ENCODE results near the gene SURF2.
A peak's percentile ranks its signal among the peaks of the same experiment; 100 is the strongest.
"Not testable (repeated sequence)": the region's sequence is repeated elsewhere in the genome, so short reads cannot be mapped to it uniquely, and the experiment has no call there.

The SURF2 gene

DNA sequence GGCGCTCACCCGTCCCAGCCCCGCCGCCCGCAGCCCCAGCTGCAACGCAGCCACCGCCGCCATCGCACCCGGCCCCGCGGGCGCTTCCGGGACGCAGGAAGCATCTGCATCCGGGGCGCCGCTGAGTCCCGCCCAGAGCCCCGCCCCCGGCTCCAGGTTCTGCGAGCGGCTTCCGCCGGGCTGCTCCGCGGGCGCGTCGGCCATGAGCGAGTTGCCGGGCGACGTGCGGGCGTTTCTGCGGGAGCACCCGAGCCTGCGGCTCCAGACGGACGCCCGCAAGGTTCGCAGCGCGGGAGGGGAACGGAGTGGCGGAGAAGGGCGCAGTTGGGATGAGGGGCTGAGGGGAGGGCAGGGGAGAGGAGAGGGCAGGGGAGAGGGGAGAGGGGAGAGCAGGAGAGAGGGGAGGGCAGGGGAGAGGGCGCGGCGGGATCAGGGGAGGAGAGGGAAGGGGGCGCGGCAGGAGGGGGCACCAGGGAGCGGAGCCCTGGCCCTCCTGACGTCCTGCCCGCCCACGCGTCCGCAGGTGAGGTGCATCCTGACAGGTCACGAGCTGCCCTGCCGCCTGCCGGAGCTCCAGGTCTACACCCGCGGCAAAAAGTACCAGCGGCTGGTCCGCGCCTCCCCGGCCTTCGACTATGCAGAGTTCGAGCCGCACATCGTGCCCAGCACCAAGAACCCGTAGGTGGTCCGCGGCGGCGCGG is at the start of gene SURF2, which contains the start of gene SURF1:
TSS of gene SURF2 (plus strand) at position 160 of the 701 bp plus-strand sequence. CDS start at position 203, 43 bp downstream.
TSS of gene SURF1 (minus strand) at position 97 of the 701 bp plus-strand sequence. CDS start at position 63, 34 bp downstream.
- peak; percentile 92 to 96 for DNase-seq

DNA sequence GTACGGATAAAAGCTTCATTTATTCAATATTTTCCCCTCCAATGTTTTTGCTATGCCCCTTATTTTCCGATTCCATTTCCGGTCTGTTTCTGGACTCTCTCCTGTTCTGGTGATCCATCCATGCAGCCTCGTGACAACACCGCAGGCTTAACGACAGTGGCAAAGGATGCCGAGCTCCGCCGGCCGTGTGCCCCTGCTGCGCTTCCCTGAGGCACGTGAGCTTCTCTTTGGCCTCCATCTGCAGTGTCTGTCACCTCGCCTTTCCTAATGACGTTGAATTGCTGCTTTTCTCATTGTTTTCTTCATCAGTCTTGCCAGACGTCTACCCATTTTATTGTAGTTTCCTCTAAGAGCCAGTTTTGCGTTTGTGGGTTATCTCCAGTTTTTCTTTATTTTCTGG is 49.0 kb upstream of the SURF2 start:
- no peak for DNase-seq

DNA sequence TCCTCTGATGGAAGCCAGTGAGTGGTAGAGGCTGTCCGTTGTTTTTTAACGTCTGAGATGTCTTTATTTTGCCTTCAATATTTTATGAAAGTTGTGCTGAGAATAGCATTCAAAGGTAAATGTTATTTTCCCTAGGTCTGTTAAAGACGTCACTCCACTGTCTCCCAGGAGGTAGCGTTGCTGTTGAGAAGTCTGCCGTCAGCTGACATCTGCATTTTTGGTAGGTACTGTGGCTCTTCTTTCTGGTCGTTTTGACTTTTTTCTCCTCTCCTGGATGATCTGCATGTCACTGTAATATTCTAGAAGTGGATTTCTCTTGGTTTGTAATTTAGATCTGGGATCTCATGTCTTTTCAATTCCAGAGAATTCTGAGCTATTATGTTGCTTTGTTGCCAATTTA is 46.7 kb upstream of the SURF2 start:
- no peak for DNase-seq

DNA sequence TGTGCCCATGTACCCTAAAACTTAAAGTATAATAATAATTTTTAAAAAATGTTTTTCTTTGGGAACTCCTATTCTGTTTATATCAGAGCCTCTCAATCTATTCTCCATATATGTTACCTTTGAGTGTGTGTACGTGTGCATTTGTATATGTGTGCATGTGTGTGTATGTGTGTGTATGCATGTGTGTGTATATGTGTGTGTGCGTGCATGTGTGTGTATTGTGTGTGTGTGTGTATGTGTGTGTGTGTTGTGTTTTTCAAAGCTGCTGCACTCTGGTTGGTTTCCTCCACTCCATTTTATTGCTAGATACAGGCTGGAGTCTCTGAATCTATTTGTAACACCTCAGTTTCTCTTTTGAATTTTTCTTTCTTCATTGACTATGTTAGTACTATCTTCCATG is 40.4 kb upstream of the SURF2 start:
- DNase-seq = no peak

GRCh38 chr9:133317551-133317950 is 38.8 kb upstream of the SURF2 start:
- DNase-seq = not testable (repeated sequence)

GRCh38 chr9:133320421-133320881 is 35.9 kb upstream of the SURF2 start:
- DNase-seq = no peak

DNA sequence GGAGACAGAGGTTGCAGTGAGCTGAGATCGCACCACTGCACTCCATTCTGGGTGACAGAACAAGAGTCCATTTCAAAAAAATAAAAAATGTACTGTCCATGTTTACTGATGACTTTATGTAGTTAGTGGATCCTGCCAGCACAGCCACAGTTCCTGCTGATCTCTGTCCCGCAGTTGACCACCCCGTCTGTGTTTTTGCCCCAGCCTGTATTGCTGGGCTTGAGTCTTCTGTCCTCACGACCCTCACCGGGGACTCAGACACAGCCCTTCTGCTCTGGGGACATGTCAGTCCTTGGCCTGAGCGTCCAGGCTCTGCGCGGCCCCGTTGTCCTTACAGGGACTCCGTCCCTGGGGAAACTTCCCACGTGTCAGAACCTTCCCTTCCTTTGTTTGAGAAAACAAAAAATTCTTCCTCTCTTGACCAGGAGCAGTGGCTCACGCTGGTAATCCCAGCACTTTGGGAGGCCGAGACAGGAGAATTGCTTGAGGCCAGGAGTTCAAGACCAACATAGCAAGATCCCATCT is 34.9 kb upstream of the SURF2 start:
- DNase-seq = no peak

DNA sequence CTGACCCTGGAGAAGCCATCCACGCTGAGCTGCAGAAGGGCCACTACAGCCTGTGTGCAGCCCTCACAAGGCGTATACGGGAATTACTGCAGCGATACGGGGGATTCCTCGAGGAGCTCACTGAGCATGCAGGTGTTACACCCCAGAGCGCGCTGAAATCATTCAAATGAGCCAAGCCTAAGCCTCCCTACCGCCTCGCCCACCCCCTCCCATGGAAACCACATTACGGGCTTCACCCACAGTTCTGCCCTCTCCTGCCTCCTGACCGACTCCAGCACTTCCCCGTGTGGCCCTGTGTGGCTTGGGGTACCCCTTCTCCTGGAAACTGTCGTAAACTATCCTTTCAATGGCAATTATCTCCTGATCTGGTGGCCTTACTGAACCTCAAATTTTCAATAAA is 33.6 kb upstream of the SURF2 start:
- DNase-seq = no peak

DNA sequence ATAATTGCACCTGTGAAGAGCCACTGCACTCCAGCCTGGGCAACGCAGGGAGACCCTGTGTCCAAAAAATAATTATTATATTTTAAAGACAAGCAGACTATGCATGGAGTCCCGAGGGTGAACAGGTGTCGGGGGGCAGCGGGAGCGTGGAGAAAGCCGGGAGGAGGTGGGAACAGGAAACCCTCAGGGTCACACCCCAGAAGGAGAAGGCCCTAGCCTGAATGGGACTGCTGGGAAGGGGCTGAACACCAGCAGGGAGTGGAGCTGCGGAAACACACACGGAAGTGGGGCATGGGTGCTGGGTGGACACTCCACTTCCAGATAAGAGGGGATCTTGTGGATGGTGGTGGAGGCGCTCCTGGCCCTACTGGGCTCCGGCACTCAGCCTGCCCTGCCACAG is 33.1 kb upstream of the SURF2 start:
- no peak for DNase-seq

- no peak for DNase-seq
Observed at GRCh38 chr9:133323991-133324703, 32.2 kb upstream of the SURF2 start.

DNA sequence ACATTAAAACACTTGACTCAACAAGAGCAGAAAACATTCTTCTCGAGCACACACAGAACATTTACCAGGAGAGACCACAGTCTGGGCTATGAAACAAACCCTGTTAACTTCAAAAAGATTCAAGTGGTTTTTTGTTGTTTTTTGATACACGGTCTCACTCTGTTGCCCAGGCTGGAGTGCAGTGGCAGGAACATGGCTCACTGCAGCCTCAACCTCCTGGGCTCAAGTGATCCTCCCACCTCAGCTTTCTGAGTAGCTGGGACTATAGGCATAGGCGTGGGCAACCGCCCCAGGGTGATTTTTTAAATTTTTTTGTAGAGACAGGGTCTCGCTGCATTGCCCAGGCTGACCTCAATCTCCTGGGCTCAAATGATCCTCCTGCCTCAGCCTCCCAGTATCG is 29.3 kb upstream of the SURF2 start:
- not testable (repeated sequence) for DNase-seq

DNA sequence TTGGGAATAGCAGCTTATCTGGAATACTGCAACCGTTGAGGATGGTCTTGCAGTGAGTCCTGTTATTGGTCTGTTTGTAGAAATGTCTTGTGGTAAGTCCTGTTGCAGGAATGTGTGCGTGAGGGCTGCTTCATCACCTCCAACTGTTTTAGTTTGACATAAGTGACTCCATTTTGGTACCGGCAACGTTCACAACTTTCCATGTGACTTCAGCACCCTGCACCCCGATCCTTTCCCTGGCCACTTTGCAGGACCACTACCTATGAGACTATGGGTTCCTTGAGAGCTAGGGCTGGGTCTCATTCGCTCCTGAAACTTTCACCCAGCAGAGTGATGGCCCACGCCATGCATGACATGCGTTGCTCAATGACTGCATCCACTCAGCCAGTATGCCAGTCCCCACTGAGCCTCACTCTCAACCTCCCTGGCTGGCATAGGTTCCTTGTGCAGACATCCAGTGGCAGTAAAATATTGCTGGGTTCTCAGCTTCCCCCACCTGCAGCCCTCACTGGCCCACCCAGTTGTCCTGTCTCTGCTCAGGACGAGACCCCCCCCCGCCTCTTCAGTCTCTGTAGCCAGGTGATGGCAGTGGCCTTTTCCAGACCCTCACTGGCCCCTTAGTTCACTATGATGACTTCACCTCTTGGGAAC is 28.4 kb upstream of the SURF2 start:
- no peak for DNase-seq

DNA sequence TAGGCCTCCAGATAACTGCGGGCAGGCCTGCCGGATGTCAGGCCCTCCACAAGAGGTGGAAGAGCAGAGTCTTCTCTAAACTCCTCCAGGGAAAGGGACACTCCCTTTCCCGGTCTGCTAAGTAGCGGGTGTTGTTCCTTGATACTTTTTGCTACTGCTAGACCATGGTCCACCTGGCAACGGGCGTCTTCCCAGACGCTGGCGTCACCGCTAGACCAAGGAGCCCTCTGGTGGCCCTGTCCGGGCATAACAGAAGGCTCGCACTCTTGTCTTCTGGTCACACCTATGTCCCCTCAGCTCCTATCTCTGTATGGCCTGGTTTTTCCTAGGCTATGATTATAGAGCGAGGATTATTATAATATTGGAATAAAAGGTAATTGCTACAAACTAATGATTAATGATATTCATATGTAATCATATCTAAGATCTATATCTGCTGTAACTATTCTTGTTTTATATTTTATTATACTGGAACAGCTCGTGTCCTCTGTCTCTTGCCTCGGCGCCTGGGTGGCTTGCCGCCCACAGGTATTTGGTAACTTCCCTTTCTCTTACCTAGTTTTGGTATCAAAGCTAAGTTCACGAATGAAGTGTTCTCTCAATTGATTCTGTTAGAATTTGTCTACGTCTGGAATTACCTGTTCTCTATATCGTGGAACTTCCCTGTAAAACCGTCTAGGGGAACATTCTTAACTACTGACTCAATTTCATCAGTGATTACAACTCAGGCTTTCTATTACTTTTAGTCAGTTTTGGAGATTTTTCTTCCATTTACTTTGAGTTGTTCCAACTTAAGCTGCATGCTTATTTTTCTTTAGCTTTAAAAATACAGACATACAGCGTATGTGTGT is 26.8 kb upstream of the SURF2 start:
- not testable (repeated sequence) for DNase-seq

DNA sequence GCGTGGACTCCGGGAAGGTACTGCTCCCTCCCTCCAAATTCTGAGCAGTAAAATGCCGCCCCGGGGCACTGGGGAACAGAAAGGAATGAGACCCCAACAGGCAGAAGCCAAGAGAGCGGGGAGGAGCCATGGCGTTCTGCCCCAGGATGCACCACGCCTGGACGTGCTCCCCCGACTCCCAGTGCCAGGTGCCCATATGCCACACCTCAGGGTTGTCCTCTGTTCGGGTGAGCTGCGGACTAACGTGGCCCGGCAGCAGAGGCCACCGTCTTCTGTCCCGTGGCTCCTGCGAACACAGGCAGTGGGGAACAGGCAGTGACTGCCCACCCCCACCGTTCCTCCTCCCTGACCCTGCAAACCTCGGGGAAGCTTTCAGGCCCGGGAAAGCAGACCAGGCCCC is 25.1 kb upstream of the SURF2 start:
- DNase-seq = no peak

GRCh38 chr9:133331641-133332380 is 24.5 kb upstream of the SURF2 start:
- no peak for DNase-seq

DNA sequence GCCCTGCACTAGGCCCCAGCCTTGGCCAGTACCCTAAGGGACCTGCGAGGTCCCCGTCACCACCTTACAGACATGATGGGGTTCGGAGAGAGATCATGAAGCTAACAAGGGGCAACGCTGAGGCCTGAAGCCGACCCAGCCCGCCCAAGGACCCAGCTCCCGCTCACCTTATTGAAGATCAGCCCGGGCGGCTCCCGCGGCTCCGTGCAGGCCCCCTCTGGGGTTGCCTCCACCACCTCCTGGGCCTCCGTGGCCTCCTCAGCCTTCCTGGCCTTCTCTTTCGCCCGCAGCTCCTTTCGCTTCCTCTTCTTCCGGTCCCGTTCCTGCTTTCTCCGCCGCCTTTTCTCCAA is 24.0 kb upstream of the SURF2 start:
- DNase-seq = no peak

DNA sequence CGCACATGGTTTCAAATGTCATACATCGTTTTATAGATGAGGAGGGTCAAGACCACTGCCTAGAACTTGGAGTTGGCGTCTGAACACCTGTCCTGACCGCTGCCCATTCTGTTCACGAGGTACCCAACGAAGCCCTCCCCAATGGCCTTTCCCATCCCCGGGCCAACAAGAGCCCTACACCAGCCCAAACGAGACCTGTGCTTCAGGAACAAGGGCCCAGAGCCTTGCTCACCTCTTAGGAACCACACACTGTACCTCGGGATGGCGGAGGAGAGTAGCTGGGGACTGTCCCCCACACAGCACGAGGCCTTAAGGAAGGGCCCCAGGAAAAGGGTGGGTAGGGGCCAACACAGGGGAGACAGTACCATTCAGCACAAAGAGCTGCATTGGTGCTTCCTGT is 23.3 kb upstream of the SURF2 start:
- no peak for DNase-seq

DNA sequence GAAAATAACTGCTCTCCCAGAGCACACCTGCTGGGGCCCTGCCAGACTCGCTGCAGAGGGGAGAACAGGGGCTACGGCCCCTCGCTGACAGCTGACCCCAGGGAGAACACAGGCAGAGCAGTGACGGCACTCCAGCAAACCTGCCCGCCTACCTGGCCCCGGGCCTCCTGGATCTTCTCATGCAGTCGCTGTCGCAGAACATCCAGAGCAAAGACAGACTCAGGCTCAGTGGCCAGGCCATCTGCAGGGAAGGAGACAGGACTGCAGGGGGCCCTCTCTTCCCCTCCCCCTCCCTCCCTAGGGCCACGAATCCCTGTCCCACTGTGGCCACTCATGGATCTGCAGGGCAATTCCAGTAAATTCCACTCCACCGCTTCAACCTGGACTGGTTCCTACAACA is 22.8 kb upstream of the SURF2 start:
- DNase-seq = no peak

GRCh38 chr9:133334161-133334560 is 22.2 kb upstream of the SURF2 start:
- DNase-seq = no peak

- not testable (repeated sequence) for DNase-seq
Observed at GRCh38 chr9:133334888-133335287, 21.5 kb upstream of the SURF2 start.

DNA sequence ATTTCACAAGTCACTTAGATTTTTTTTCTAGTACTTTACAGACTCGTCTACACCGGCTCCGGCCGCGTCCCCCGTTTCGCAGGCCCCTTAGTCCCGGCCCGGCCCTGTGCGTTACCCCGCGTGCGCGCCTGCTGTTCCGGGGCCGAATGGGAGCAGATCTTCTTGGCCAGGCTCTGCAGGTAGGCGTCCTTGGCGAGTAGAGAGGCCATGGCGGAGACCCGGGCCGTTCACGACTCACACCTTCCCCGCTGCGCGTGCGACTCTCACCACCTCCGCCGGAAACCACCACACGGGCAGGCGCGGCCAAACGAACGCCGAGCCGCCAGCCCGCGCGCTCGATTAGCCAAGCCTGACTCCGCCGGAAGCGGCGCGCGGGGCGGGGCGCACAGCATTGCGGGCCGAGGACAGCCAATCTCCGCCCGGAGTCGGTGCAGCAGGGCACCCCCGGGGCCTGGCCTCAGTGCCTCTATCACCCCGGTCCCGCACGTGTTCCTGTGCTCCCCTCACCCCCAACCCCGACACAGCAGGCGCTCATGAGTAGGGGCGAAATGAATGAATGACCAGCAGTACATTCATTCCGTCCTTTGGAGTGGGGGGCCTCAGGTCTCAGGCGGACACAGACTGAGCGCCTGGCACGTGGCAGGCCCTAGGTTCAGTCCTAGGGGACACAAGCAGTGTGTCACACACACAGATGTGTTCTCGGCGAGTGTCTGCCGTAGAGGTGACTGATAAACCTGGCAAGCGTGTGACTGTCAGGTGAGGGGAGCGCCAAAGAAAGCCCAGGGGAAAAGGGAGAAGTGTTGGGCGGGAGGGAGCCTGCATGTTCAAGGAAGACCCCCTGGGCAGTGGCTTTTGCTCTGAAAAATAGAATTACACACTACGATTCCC is 20.2 kb upstream of the SURF2 start, which contains the start of gene SURF6:
TSS of gene SURF6 (minus strand) at position 265 of the 888 bp plus-strand sequence. CDS start at position 209, 56 bp downstream.
- peak; percentile 94 to 96 for DNase-seq

Measured in stimulated activated CD4-positive, alpha-beta T cell treated with anti-CD3 and anti-CD28 coated beads, Interleukin-2, amount 100 ng/mL, for 24 hours (primary cell).